RPMI7951 (cell line): ENCODE measurements around the gene BRF1. TPM values are rescaled to one million over a fixed set of nuclear protein-coding genes. Genes with fewer than 3 reads are reported as not detected.

Experiments used
- total RNA-seq: library from RNA; depleted of rRNA; stranded (reverse); fragments of >200 nt; shearing (Covaris generic); gene quantifications from 2 replicates; pipeline ENCODE4 v1.2.3, GENCODE V29; 2014; rRNA removed

BRF1 gene
- total RNA-seq, 1 experiment from 2014 or later: 13.9 TPM

Other genes starting within 250 kb of the BRF1 start
- gene GPR132, start 235.6 kb downstream of the BRF1 start, total RNA-seq: under 0.01 TPM in 1 of 2 replicates, not detected in the other
- not detected in 2 replicates for gene JAG2, start 132.2 kb downstream of the BRF1 start, total RNA-seq
- 3.7 and 4.0 TPM in 2 replicates for gene NUDT14, start 119.7 kb downstream of the BRF1 start, total RNA-seq
- 43.4 and 44.9 TPM in 2 replicates for gene BTBD6, start 52.5 kb downstream of the BRF1 start, total RNA-seq
- 18.1 and 18.6 TPM in 2 replicates for gene PACS2, start 13.7 kb upstream of the BRF1 start, total RNA-seq
- gene TEX22, start 97.5 kb upstream of the BRF1 start, total RNA-seq: not detected in 2 replicates
- 15.3 and 18.4 TPM in 2 replicates for gene MTA1, start 118.8 kb upstream of the BRF1 start, total RNA-seq
- 120 and 146 TPM in 2 replicates for gene CRIP2, start 173.8 kb upstream of the BRF1 start, total RNA-seq
- 0.12 TPM in 1 of 2 replicates, not detected in the other for gene CRIP1, start 185.9 kb upstream of the BRF1 start, total RNA-seq
- gene TEDC1, start 190.2 kb upstream of the BRF1 start, total RNA-seq: 13.7 and 21.0 TPM in 2 replicates
- gene TMEM121, start 225.6 kb upstream of the BRF1 start, total RNA-seq: 0.36 and 0.98 TPM in 2 replicates